Endothelial cell of umbilical vein (primary cell): ENCODE data around the gene KCNJ12. TPM values are rescaled to one million over a fixed set of nuclear protein-coding genes. Genes with fewer than 3 reads are reported as not detected.

Source experiments
- BruUV-seq: library from RNA; stranded (reverse); fragments of 400-500 nt; replicated peaks from 2 replicates; lab custom pipeline; 2021; lab: Mats Ljungman, UMichigan
- CTCF ChIA-PET: fragments of 300-600, 350-600 bp; sonication (Branson Sonifier 250); formaldehyde crosslinking; loops from one replicate; lab custom pipeline; 2021; ENCODE audit warnings: antibody characterized with exemption, inconsistent platforms; lab: Charles Lee
- POLR2A ChIA-PET: fragments of 300-600, 350-600 bp; sonication (Branson Sonifier 250); formaldehyde crosslinking; loops from one replicate; lab custom pipeline; 2021; ENCODE audit warnings: antibody characterized with exemption, inconsistent platforms; lab: Charles Lee
- DNase-seq: peaks from one replicate; pipeline ENCODE4 v3.0.0-alpha.2; 2011; ENCODE audit warnings: low read depth, low spot score
- FAIRE-seq: peaks from 2 replicates; lab custom pipeline; 2011; peaks lifted over from hg19 to GRCh38; lab: Jason Lieb, UNC
- H2AFZ ChIP-seq: 2 replicates; pipeline ENCODE4 v1.6.0; 2012; ENCODE audit warnings: low read depth, low read length, control low read depth, inconsistent platforms
- H3K27ac ChIP-seq: 2 replicates; pipeline ENCODE4 v1.5.1; 2011; ENCODE audit warnings: low read depth, mild to moderate bottlenecking, control low read depth, low read length, moderate library complexity; ENCODE audit not compliant: insufficient read depth
- H3K27me3 ChIP-seq, 2 experiments: 2 replicates each; pipeline versions ENCODE4 v1.6.0 to v1.6.1; 2011; ENCODE audit warnings: low read length in 2 of 2, mixed read lengths in 1 of 2; ENCODE audit not compliant: control insufficient read depth in 2 of 2, insufficient read depth in 2 of 2
- H3K36me3 ChIP-seq, 2 experiments: 2 replicates in 1 of 2; 3 replicates in 1 of 2; pipeline ENCODE4 v1.5.1; 2011; ENCODE audit warnings: low read length in 2 of 2, mild to moderate bottlenecking in 1 of 2, moderate library complexity in 1 of 2; ENCODE audit not compliant: control insufficient read depth in 2 of 2, insufficient read depth in 2 of 2; ENCODE audit errors: extremely low read depth in 1 of 2
- H3K4me1 ChIP-seq: 3 replicates; pipeline ENCODE4 v1.5.1; 2011; ENCODE audit warnings: mild to moderate bottlenecking, low read length; ENCODE audit not compliant: control insufficient read depth, insufficient read depth; ENCODE audit errors: extremely low read depth
- H3K4me2 ChIP-seq: 2 replicates; pipeline ENCODE4 v1.6.1; 2011; ENCODE audit warnings: low read length, control low read depth, mixed read lengths; ENCODE audit not compliant: insufficient read depth
- H3K4me3 ChIP-seq, 3 experiments: fragments of 200-600 bp in 1 of 3; sonication (generic), shearing (Covaris generic) in 1 of 3; replicated peaks in 1 of 3; 2 replicates each; pipeline ENCODE4 v1.5.1; 2011 to 2016; ENCODE audit warnings: control low read depth in 3 of 3, low read length in 3 of 3, mild to moderate bottlenecking in 2 of 3, inconsistent platforms in 1 of 3, low read depth in 1 of 3, moderate library complexity in 1 of 3; ENCODE audit not compliant: insufficient read depth in 1 of 3
- H3K79me2 ChIP-seq: 2 replicates; pipeline ENCODE4 v1.6.0; 2012; ENCODE audit warnings: low read length, inconsistent platforms; ENCODE audit not compliant: control insufficient read depth, insufficient read depth
- H3K9ac ChIP-seq: replicated peaks from 2 replicates; pipeline ENCODE3; 2011; ENCODE audit warnings: low read length, control low read depth; ENCODE audit not compliant: insufficient read depth; ENCODE audit errors: extremely low read depth
- H3K9me1 ChIP-seq: replicated peaks from 3 replicates; pipeline ENCODE4 v1.6.0; 2011; ENCODE audit warnings: mild to moderate bottlenecking, low read length; ENCODE audit not compliant: control insufficient read depth, insufficient read depth; ENCODE audit errors: extremely low read depth
- H3K9me3 ChIP-seq: replicated peaks from 2 replicates; pipeline ENCODE4 v1.5.1; 2012; ENCODE audit warnings: low read length, inconsistent platforms; ENCODE audit not compliant: control insufficient read depth, insufficient read depth
- H4K20me1 ChIP-seq: replicated peaks from 2 replicates; pipeline ENCODE3; 2011; ENCODE audit warnings: mild to moderate bottlenecking, low read length; ENCODE audit not compliant: control insufficient read depth, insufficient read depth; ENCODE audit errors: extremely low read depth
- CTCF ChIP-seq, 2 donors: IDR thresholded peaks; 1 replicate in 1 of 2; 2 replicates in 1 of 2; pipeline ENCODE4 v1.5.1; 2011; ENCODE audit warnings: low read length in 2 of 2, mild to moderate bottlenecking in 2 of 2, moderate library complexity in 2 of 2, control low read depth in 1 of 2, inconsistent platforms in 1 of 2, low read depth in 1 of 2; ENCODE audit not compliant: insufficient read depth in 1 of 2; ENCODE audit errors: extremely low read depth in 1 of 2
- EZH2 ChIP-seq: IDR thresholded peaks from 2 replicates; pipeline ENCODE4 v1.6.1; 2012; ENCODE audit warnings: borderline replicate concordance, low read depth, mild to moderate bottlenecking, moderate library complexity, low read length, inconsistent platforms; ENCODE audit not compliant: severe bottlenecking
- FOS ChIP-seq: IDR thresholded peaks from 2 replicates; pipeline ENCODE4 v1.6.1; 2011; ENCODE audit warnings: mild to moderate bottlenecking, low read length, moderate library complexity, borderline replicate concordance; ENCODE audit not compliant: insufficient read depth
- JUN ChIP-seq: IDR thresholded peaks from 2 replicates; pipeline ENCODE4 v1.6.1; 2011; ENCODE audit warnings: borderline replicate concordance, low read depth; ENCODE audit not compliant: insufficient read length, insufficient read depth
- MAX ChIP-seq: IDR thresholded peaks from 2 replicates; pipeline ENCODE4 v1.6.1; 2011; ENCODE audit not compliant: insufficient read depth, insufficient read length
- MYC ChIP-seq: IDR thresholded peaks from one replicate; pipeline ENCODE4 v1.6.1; 2011; ENCODE audit warnings: mild to moderate bottlenecking, low read depth, low read length
- POLR2A ChIP-seq: IDR thresholded peaks from 2 replicates; pipeline ENCODE4 v1.6.1; 2012; ENCODE audit warnings: low read depth, mild to moderate bottlenecking, control low read depth, low read length
- POLR2AphosphoS5 ChIP-seq: IDR thresholded peaks from 2 replicates; pipeline ENCODE4 v1.6.1; 2012; ENCODE audit warnings: low read depth, mild to moderate bottlenecking, control low read depth, low read length, moderate library complexity; ENCODE audit not compliant: insufficient read depth
- dilution Hi-C: fragments of 300-500 bp; cut with MboI; formaldehyde crosslinking; loops from one replicate; pipeline ENCODE4 v1.15.0; 2019; ENCODE audit warnings: low sequenced_read_pairs; ENCODE audit not compliant: extremely low pct_ligation_motif_present
- intact Hi-C: fragments of 100-400 bp; cut with micrococcal nuclease; formaldehyde crosslinking; loops from one replicate; pipeline ENCODE4 v1.10.0; 2022
- polyA plus RNA-seq, 4 experiments: library from polyadenylated mRNA; depleted of rRNA in 3 of 4; stranded (reverse) in 3 of 4; unstranded in 1 of 4; fragments of >200 nt; gene quantifications; 2 replicates each; pipeline versions ENCODE4 v1.2.1 to v1.2.3, GENCODE V29; 2011 to 2012; ENCODE audit warnings: missing spikeins in 1 of 4
- total RNA-seq: library from RNA; stranded (reverse); gene quantifications from 2 replicates; pipeline ENCODE4 v1.2.3, GENCODE V29; 2021

KCNJ12 gene
- total and polyA plus RNA-seq, 2 donors (not counting 3 experiments of a cell fraction or from before 2014, with no cell fraction given), result 0.19 to 0.44 TPM

GRCh38 chr17:21375757-21376080, 438 bp upstream of the KCNJ12 start:
- Histone ChIP-seq H2AFZ (no peak overlapping the region), H3K9me1 (no peaks in the 10 kb centered on the region), H3K9me3 (no peaks in the 10 kb centered on the region), H4K20me1 (no peaks in the 10 kb centered on the region), H3K9ac (no peak overlapping the region), H3K4me2 (no peak overlapping the region), H3K4me1 (peaks cover 6% of the 10 kb centered on the region), H3K27ac (no peak overlapping the region), H3K4me3 (no peak overlapping the region), H3K79me2 (no peaks in the 10 kb centered on the region), H3K27me3 (peaks cover 6% of the 10 kb centered on the region in 2 experiments), H3K36me3 (no peaks in the 10 kb centered on the region)
- CTCF ChIA-PET, result interaction anchor here (1.6 kb wide), 1 partner anchor 247 kb away, joined by 4 read pairs; no protein-coding TSS in a partner anchor
- TF ChIP-seq CTCF (IDR thresholded peaks at IDR 0.05; ENCODE audit: extremely low read depth in 1 of 2, insufficient read depth in 1 of 2, low read depth in 1 of 2, low read length in 2 of 2) (no peak), MAX (no peak), MYC (no peak), FOS (no peak), EZH2 (no peak), POLR2AphosphoS5 (no peak), JUN (no peak), POLR2A (no peak)
- no peak for FAIRE-seq
- no TSS peak for BruUV-seq
- peak; percentile 3 for DNase-seq
- dilution Hi-C loops (no loop called here), intact Hi-C loops (loop anchor here (2.0 to 5.0 kb wide), 2 partner anchors 95 to 137 kb away; no protein-coding TSS in a partner anchor)
- POLR2A ChIA-PET, result no interaction called here
